Peyer's patch (tissue), 4 donors: Measurements from ENCODE around the gene COL27A1.

Experiments
- POLR2A ChIP-seq, 2 donors: fragments of 450-650 bp; IDR thresholded peaks; one replicate each; pipeline ENCODE4 v1.5.1; 2017; ENCODE audit warnings: antibody characterized with exemption in 2 of 2, mild to moderate bottlenecking in 2 of 2, moderate library complexity in 2 of 2
- TF ChIP-seq, protein P1 (sequence below), 6 experiments: fragments of 450-650 bp in 4 of 6; fragments of 200-600 bp in 2 of 6; sonication (generic) in 1 of 6; IDR thresholded peaks; one replicate each; pipeline ENCODE4 v1.5.1; 2017 to 2019; ENCODE audit warnings: antibody characterized with exemption in 6 of 6, mild to moderate bottlenecking in 3 of 6, moderate library complexity in 1 of 6

DNA sequence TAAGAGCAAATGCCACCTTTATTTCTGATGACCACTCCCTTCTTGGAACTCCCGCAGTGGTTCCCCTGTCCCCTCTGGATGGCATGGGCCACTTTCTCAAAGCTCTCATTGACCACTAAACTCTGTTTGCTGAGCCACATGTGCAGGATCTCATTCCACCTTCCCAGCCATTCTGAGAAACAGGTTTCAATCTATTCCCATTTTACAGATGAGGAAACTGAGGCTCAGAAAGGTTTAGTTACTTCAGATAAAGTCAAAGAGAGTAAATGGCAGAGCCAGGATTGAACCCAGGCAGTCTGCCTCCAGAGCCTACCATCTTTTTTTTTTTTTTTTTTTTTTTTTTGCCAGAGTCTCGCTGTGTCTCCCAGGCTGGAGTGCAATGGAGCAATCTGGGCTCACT is 24.2 kb downstream of the COL27A1 start:
- TF ChIP-seq, protein P1, sequence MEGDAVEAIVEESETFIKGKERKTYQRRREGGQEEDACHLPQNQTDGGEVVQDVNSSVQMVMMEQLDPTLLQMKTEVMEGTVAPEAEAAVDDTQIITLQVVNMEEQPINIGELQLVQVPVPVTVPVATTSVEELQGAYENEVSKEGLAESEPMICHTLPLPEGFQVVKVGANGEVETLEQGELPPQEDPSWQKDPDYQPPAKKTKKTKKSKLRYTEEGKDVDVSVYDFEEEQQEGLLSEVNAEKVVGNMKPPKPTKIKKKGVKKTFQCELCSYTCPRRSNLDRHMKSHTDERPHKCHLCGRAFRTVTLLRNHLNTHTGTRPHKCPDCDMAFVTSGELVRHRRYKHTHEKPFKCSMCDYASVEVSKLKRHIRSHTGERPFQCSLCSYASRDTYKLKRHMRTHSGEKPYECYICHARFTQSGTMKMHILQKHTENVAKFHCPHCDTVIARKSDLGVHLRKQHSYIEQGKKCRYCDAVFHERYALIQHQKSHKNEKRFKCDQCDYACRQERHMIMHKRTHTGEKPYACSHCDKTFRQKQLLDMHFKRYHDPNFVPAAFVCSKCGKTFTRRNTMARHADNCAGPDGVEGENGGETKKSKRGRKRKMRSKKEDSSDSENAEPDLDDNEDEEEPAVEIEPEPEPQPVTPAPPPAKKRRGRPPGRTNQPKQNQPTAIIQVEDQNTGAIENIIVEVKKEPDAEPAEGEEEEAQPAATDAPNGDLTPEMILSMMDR (IDR thresholded peaks at IDR 0.05): no peak
- TF ChIP-seq POLR2A (IDR thresholded peaks at IDR 0.05): no peak
